GM21576 (cell line): Measurements from ENCODE around the gene MAGOHB.
"Not testable (repeated sequence)": the region's sequence is repeated elsewhere in the genome, so short reads cannot be mapped to it uniquely, and the experiment has no call there.

Experiments used
- ATAC-seq: cut with Tn5 transposase; IDR thresholded peaks from one replicate; pipeline ENCODE4 v1.9.1; 2021; ENCODE audit warnings: mild to moderate bottlenecking, moderate library complexity; ENCODE audit not compliant: unreplicated experiment

Gene MAGOHB

DNA sequence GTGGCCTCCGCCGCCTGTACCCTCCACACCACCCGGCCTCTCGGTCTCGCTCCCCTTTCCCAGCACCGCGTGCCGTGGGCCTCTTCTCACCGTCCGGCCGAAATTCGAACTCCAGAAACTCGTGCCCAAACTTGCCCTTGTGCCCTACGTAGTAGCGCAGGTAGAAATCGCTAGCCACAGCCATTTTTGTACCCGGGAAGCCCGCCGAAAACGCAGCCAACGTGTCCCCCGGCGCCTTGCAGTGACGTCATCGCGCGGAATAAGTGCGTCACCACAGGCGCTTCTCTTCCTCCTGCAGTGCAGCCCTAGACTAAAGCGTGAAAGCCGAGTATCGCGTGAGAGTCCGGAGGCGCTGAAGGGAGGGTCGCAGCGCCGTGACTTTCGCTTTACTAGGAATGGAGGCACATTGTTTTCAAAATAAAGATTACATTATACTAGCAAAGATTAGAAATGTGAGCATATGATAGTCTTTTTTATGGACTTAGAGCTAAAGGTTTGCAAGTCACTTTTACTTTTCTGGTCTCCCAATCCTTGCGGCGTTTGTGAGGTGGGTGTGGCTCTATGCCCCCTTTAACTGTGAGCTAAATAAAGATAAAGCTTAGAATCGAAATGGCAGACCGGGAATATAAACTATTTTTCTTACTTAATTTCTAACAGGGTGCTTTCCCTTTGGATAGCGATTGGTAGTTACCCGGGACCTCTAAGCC is at the start of gene MAGOHB:
TSS of gene MAGOHB (minus strand) at position 261 of the 707 bp plus-strand sequence. CDS start at position 184, 77 bp downstream.
- ATAC-seq: peak; percentile 96

DNA sequence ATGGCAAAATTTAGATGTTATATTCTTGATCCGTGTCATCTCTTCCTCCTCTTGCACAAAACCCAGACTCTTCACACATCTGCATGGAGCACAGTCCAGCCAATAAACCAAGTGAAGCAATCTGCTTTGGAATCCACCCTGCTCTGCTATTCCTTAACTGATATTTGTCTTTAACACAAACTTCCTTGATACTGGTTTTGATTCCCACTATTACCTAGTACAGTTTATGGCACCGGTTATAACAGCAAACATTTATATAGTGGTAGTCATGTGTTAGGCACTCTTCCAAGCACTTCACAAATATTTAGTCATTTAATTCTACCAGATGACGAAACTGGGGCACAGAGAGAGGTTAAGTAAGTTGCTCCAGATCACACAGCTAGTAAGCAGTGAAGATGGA is 47.9 kb upstream of the MAGOHB start:
- no peak for ATAC-seq

DNA sequence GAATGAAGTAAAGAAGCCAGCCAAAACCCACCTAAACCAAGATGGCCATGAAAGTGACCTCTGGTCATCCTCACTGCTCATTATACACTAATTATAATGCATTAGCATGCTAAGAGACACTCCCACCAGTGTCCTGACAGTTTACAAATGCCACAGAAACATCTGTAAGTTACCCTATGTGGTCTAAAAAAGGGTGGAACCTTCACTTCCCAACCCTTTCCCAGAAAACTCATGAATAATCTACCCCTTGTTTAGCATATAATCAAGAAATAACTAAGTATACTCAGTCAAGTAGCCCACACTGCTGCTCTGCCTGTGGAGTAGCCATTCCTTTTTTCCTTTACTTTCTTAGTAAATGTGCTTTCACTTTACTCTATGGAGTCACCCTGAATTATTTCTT is 40.6 kb upstream of the MAGOHB start:
- ATAC-seq: no peak

DNA sequence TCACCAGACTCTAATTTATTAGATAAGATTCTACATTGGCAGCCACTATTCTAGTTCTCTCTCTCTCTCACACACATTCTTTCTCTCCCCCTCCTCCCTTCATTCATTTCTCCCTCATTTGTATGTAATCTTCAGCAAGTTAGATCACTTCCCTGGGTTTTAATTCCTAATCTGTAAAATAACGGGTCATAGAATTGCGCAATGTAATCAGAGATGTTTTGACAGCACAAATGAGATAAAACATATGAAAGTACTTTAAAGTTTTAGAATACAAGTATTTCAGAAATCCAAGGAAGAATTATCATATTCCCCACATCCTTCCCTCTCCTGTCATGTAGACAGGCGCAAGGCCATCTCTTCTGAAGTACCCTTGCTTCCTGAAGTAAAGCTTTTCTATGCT is 38.8 kb upstream of the MAGOHB start:
- no peak for ATAC-seq

DNA sequence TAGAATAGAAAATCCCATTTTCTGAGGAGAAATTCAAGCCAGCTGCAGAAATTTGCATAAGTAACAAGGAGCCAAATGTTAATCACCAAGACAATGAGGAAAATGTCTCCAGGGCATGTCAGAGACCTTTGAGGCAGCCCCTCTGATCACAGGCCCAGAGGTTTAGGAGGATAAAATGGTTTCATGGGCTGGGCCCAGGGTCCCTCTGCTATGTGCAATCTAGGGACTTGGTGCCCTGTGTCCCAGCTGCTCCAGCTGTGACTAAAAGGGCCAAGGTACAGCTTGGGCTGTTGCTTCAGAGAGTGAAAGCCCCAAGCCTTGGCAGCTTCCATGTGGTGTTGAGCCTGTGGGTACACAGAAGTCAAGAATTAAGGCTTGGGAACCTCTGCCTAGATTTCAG is 33.2 kb upstream of the MAGOHB start:
- ATAC-seq: not testable (repeated sequence)

GRCh38 chr12:10645910-10646309 is 32.5 kb upstream of the MAGOHB start:
- no peak for ATAC-seq

DNA sequence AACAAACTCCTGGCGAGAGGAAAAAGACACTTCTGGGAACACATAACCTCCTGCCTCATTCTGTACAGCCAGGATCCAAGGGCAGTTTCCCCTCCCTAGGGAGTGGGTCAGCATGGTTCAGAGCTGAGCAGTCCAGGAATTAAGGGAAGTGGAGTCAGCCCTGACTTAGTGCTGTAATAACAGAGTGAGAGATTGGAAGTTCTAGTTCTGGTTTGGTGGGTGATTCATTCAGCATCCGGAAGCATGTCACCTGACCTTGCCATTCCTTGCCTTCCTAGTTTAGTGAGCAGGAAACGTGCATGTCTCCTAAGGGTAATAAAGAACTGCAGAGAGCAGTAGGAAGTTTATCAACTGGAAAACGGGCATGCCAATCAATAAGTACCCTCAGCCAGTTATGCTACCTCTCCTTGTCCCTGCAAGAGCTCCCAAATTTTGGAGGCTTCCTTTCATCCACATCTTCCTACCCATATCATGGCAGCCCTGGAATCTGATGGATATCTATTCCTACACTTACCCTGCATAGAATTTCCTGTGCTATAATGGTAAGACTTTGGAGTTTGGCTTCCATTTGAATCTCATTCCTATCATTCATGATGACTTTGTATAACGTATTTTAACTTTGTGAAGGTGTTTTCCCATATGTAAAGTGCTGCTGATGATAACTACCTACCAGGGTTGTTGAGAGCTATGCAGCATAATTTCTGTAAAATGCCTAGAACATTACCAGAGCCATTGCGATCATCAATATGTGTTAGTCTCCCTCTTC is 28.5 kb upstream of the MAGOHB start:
- no peak for ATAC-seq

- ATAC-seq: no peak
Measured at GRCh38 chr12:10638728-10639127, 25.3 kb upstream of the MAGOHB start.

DNA sequence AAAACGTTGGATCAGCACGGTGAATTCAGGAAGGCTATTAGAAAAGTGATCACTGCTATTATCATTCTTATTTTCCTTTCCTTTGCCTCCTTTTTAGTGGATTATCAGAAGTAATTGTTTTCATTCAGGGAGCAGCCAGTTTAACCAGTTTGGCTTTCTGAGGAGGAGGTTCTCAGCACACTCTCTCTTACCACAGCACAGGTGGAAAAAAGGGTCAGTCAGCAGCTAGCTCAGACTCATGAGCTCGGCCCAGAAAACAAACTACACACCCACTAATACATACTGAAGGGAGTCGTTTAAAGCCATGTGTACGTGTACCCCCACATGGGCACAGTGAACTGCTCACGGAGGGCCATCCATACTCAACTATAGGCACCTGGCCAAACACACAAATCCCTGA is 23.2 kb upstream of the MAGOHB start:
- ATAC-seq: no peak

DNA sequence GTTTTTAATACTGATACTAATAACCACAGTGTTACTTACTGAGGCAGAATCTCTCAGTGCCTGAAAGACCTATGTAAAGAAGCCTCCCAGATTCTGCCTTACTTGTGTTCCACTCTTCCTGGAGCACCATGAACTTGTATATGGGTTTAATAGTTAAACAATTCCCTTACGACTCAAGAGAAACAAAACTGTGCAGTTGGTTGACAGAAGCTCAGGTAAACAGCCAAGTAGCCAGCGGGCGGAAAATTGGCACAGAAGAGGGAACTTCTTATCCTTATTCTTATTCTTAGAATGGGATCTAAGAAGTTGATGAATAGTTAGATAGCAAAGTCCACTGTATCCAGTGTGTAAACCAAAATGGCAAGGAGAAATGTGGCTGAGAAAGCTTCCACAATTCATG is 22.7 kb upstream of the MAGOHB start:
- ATAC-seq: no peak

GRCh38 chr12:10635306-10635705 is 21.9 kb upstream of the MAGOHB start:
- no peak for ATAC-seq

- ATAC-seq: no peak
Measured at GRCh38 chr12:10634427-10634826, 21.0 kb upstream of the MAGOHB start.

DNA sequence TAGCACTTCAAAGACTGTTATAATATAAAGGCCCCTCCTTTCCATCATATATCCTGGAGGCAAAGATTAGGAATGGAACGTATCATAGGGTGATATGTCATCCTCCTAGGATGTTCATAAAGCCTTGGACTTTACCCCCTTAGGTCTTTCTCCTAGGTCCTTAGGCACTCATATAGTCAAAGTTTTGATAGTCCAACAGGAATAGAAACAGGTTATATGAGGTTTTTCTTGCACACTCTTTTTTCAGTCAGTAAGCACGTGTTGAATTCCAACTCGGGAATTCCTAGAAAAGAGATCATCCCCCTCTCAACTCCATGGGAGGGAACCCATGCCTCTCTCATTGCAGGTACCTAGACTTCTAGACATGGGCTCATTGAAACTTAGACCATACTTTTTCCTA is 20.1 kb upstream of the MAGOHB start:
- ATAC-seq: no peak

GRCh38 chr12:10632226-10632625 is 18.8 kb upstream of the MAGOHB start:
- no peak for ATAC-seq

GRCh38 chr12:10624605-10625004 is 11.2 kb upstream of the MAGOHB start:
- ATAC-seq: no peak

DNA sequence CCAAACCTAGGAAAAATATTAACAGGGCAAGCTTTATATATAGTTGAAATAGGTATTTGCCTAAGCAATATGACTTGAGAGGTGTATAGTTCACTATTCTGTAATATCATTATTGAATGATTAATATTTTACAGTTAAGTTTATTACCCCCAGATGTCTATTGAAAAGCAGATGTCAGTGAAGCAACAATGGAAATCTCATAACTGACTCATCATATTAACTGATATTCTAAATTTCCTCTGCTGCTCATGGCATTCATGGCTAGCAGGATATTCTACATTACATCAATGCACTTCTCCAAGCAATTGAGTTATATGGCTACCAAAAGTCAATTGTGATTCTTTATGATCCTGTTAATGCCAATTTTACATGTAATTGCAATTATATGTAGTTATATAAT is 9.7 kb upstream of the MAGOHB start:
- ATAC-seq: no peak

DNA sequence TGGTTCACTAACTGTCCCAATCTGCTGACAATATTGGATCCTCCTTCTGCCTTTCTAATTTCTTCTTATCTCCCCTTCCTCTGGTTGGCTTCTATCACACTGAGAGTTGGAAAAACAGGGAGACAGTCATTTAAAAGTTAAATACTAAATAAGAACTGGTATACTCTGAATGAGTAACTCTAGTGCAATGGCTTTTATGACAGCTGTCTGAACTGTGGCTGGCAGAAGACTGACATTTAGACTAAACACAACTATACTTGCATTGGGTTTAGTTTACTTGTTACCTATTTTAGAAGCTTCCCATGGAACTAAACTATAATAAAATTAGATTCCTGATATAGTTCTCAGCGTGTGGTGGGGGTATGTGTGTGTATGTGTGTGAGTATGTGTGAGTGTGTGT is 7.9 kb upstream of the MAGOHB start:
- no peak for ATAC-seq

GRCh38 chr12:10620078-10620779 is 6.8 kb upstream of the MAGOHB start:
- ATAC-seq: no peak

GRCh38 chr12:10618338-10618987 is 5.1 kb upstream of the MAGOHB start:
- no peak for ATAC-seq

DNA sequence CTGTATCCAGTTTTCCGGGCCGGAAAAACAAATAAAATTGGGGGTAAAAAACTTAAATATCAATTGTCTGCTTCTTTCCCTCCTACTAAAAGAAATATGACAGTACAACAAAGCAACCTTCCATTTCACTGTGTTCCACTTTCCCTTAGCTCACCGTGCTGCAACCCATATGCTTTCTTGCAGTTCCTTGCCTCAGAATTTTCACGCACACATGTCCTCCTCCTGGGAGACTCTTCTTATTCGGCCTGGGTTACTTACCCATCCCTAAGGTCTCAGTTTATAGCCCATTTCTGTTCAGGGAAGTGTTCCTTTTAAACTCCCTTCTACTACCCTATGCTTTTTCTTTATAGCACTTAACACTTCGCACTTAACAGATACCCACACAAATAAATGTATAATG is 4.5 kb upstream of the MAGOHB start:
- no peak for ATAC-seq

GRCh38 chr12:10615532-10615931 is 2.1 kb upstream of the MAGOHB start:
- no peak for ATAC-seq

- no peak for ATAC-seq
Measured at GRCh38 chr12:10614056-10614370, 604 bp upstream of the MAGOHB start.
